PC-9 (cell line): ENCODE results near the gene RNH1. TPM values are rescaled to one million over a fixed set of nuclear protein-coding genes. Genes with fewer than 3 reads are reported as not detected.

Experiments used
- BruUV-seq: library from RNA; stranded (reverse); fragments of 400-500 nt; replicated peaks from 2 replicates; lab custom pipeline; 2021; lab: Mats Ljungman, UMichigan
- CTCF ChIA-PET: fragments of 300-600 bp; sonication (Branson Sonifier 250); formaldehyde crosslinking; loops from one replicate; lab custom pipeline; 2022; ENCODE audit warnings: antibody characterized with exemption; lab: Charles Lee
- POLR2A ChIA-PET: fragments of 300-600 bp; sonication (Branson Sonifier 250); formaldehyde crosslinking; loops from one replicate; lab custom pipeline; 2022; ENCODE audit warnings: antibody characterized with exemption; ENCODE audit not compliant: unreplicated experiment; lab: Charles Lee
- DNase-seq, 2 experiments: peaks; one replicate each; pipeline versions ENCODE4 v3.0.0 to v3.0.0-alpha.2; 2015 to 2022; ENCODE audit warnings: mixed read lengths in 1 of 2
- H2AFZ ChIP-seq: fragments of 200-600 bp; sonication (generic); 2 replicates; pipeline ENCODE4 v1.8.1; 2017; ENCODE audit warnings: antibody characterized with exemption
- H3F3A ChIP-seq: fragments of 200-600 bp; sonication (generic); 2 replicates; pipeline ENCODE4 v1.8.1; 2017; ENCODE audit warnings: antibody characterized with exemption, mild to moderate bottlenecking, low read depth; ENCODE audit not compliant: insufficient read depth
- H3K27ac ChIP-seq: fragments of 200-600 bp; sonication (generic); 2 replicates; pipeline ENCODE4 v1.6.1; 2016; ENCODE audit warnings: mixed run types
- H3K27me3 ChIP-seq: fragments of 200-600 bp; sonication (generic); 2 replicates; pipeline ENCODE4 v1.6.1; 2016; ENCODE audit warnings: low read depth, mixed run types; ENCODE audit not compliant: insufficient read depth
- H3K36me3 ChIP-seq: fragments of 200-600 bp; sonication (generic); 2 replicates; pipeline ENCODE4 v1.6.1; 2016; ENCODE audit warnings: low read depth, mixed run types
- H3K4me1 ChIP-seq: fragments of 200-600 bp; sonication (generic); replicated peaks from 2 replicates; pipeline ENCODE4 v1.6.1; 2016; ENCODE audit warnings: mixed run types; ENCODE audit not compliant: insufficient read depth
- H3K4me2 ChIP-seq: fragments of 200-600 bp; sonication (generic); 2 replicates; pipeline ENCODE4 v1.6.1; 2017; ENCODE audit warnings: mixed run types
- H3K4me3 ChIP-seq: fragments of 200-600 bp; sonication (generic); 2 replicates; pipeline ENCODE4 v1.6.1; 2016; ENCODE audit warnings: mixed run types
- H3K79me2 ChIP-seq: fragments of 200-600 bp; sonication (generic); 2 replicates; pipeline ENCODE4 v1.6.1; 2017; ENCODE audit warnings: low read depth, mixed run types
- H3K9me2 ChIP-seq: fragments of 200-600 bp; sonication (generic); 2 replicates; pipeline ENCODE4 v1.8.1; 2017; ENCODE audit warnings: mild to moderate bottlenecking; ENCODE audit not compliant: insufficient read depth
- H3K9me3 ChIP-seq: fragments of 200-600 bp; sonication (generic); 2 replicates; pipeline ENCODE4 v1.8.1; 2016; ENCODE audit warnings: low read depth; ENCODE audit not compliant: insufficient read depth
- H4K20me1 ChIP-seq: fragments of 200-600 bp; sonication (generic); 2 replicates; pipeline ENCODE4 v1.8.1; 2017; ENCODE audit not compliant: insufficient read depth
- CTCF ChIP-seq: fragments of 200-600 bp; sonication (generic); conservative IDR thresholded peaks from 2 replicates; pipeline ENCODE4 v1.6.1; 2017; ENCODE audit warnings: mixed run types, antibody characterized with exemption, mild to moderate bottlenecking, moderate library complexity
- EZH2 ChIP-seq: fragments of 200-600 bp; sonication (generic); IDR thresholded peaks from 2 replicates; pipeline ENCODE4 v1.8.0; 2017; ENCODE audit warnings: antibody characterized with exemption, low read depth
- intact Hi-C: fragments of 100-400 bp; cut with micrococcal nuclease; formaldehyde crosslinking; loops from one replicate; pipeline ENCODE4 v1.10.0; 2022; ENCODE audit not compliant: unreplicated experiment
- total RNA-seq: library from RNA; stranded (reverse); gene quantifications from 2 replicates; pipeline ENCODE4 v1.2.3, GENCODE V29; 2021

The RNH1 gene
- total RNA-seq, 1 experiment from 2014 or later: 87.8 TPM

- Histone ChIP-seq H3K4me1 (no peaks in the 10 kb centered on the region), H2AFZ (no peak overlapping the region), H3K27me3 (no peaks in the 10 kb centered on the region), H4K20me1 (no peaks in the 10 kb centered on the region), H3K4me3 (no peak overlapping the region), H3K4me2 (no peak overlapping the region), H3K79me2 (no peaks in the 10 kb centered on the region), H3F3A (no peaks in the 10 kb centered on the region; the same call in 1 of the 2 replicates), H3K9me2 (no peaks in the 10 kb centered on the region), H3K9me3 (no peaks in the 10 kb centered on the region), H3K27ac (no peak overlapping the region), H3K36me3 (no peaks in the 10 kb centered on the region)
- no TSS peak for BruUV-seq
- ChIA-PET CTCF (no interaction called here), POLR2A (no interaction called here)
- peak in 1 of 2 experiments; percentile 18 for DNase-seq
- intact Hi-C loops: no loop called here
- no peak for TF ChIP-seq CTCF
- no peak for TF ChIP-seq EZH2
Measured at GRCh38 chr11:496834-497564, 10.0 kb downstream of the RNH1 start.

- H3K9me2 ChIP-seq: no peaks in the 10 kb centered on the region
- H3F3A ChIP-seq: no peaks in the 10 kb centered on the region; the same call in 1 of the 2 replicates
- H3K4me3 ChIP-seq: no peak overlapping the region
- no peaks in the 10 kb centered on the region for H4K20me1 ChIP-seq
- no peak for DNase-seq
- H3K79me2 ChIP-seq: no peaks in the 10 kb centered on the region
- no peak overlapping the region for H3K27ac ChIP-seq
- no peak overlapping the region for H3K4me2 ChIP-seq
- TF ChIP-seq EZH2: no peak
- TF ChIP-seq CTCF: no peak
- H3K36me3 ChIP-seq: no peaks in the 10 kb centered on the region
- POLR2A ChIA-PET: no interaction called here
- no TSS peak for BruUV-seq
- no peaks in the 10 kb centered on the region for H3K4me1 ChIP-seq
- intact Hi-C loops: no loop called here
- H2AFZ ChIP-seq: no peak overlapping the region
- H3K9me3 ChIP-seq: no peaks in the 10 kb centered on the region
- H3K27me3 ChIP-seq: no peaks in the 10 kb centered on the region
- CTCF ChIA-PET: no interaction called here
Measured at GRCh38 chr11:495537-495931, 11.5 kb downstream of the RNH1 start.

- TF ChIP-seq CTCF (no peak), EZH2 (no peak)
- no peak overlapping the region for H3K4me3 ChIP-seq
- H3K79me2 ChIP-seq: no peaks in the 10 kb centered on the region
- H4K20me1 ChIP-seq: no peaks in the 10 kb centered on the region
- no TSS peak for BruUV-seq
- no peak overlapping the region for H3K27ac ChIP-seq
- H3K36me3 ChIP-seq: no peaks in the 10 kb centered on the region
- no peaks in the 10 kb centered on the region for H3K27me3 ChIP-seq
- no peak overlapping the region for H3K4me2 ChIP-seq
- ChIA-PET CTCF (no interaction called here), POLR2A (no interaction called here)
- H3F3A ChIP-seq: no peaks in the 10 kb centered on the region; the same call in 1 of the 2 replicates
- no peak overlapping the region for H2AFZ ChIP-seq
- H3K4me1 ChIP-seq: no peaks in the 10 kb centered on the region
- intact Hi-C loops: no loop called here
- no peaks in the 10 kb centered on the region for H3K9me2 ChIP-seq
- H3K9me3 ChIP-seq: no peaks in the 10 kb centered on the region
- DNase-seq: no peak
Measured at GRCh38 chr11:494761-495536, 12.1 kb downstream of the RNH1 start.
